HepG2 (cell line): ENCODE measurements around the gene MAN2A2. TPM values are rescaled to one million over a fixed set of nuclear protein-coding genes. Genes with fewer than 3 reads are reported as not detected.

Experiments
- ARHGAP35 ChIP-seq: sonication (generic); formaldehyde crosslinking; IDR thresholded peaks from 2 replicates; pipeline ENCODE4 v1.9.0; 2022; ENCODE audit warnings: mild to moderate bottlenecking, inconsistent platforms, moderate library complexity, missing genetic modification reagents, borderline replicate concordance
- CBX5 ChIP-seq: sonication (generic); formaldehyde crosslinking; IDR thresholded peaks from 2 replicates; pipeline ENCODE4 v1.4.0; 2020; ENCODE audit warnings: missing genetic modification reagents, borderline replicate concordance
- EHMT2 ChIP-seq: fragments of 200-600 bp; sonication (generic); IDR thresholded peaks from 2 replicates; pipeline ENCODE4 v1.7.0; 2017; ENCODE audit warnings: antibody characterized with exemption, low read depth, low read length, borderline replicate concordance
- FOSL1 ChIP-seq: sonication (generic); formaldehyde crosslinking; IDR thresholded peaks from 2 replicates; pipeline ENCODE4 v1.9.0; 2021; ENCODE audit warnings: missing genetic modification reagents, borderline replicate concordance
- FOXM1 ChIP-seq: sonication (generic); formaldehyde crosslinking; IDR thresholded peaks from 2 replicates; pipeline ENCODE4 v1.5.0; 2020; ENCODE audit warnings: missing genetic modification reagents
- KLF15 ChIP-seq: sonication (generic); formaldehyde crosslinking; IDR thresholded peaks from 2 replicates; pipeline ENCODE4 v1.8.1; 2023; ENCODE audit warnings: borderline replicate concordance, mild to moderate bottlenecking, inconsistent platforms, missing genetic modification reagents, mixed read lengths
- MXD4 ChIP-seq: IDR thresholded peaks from 2 replicates; pipeline ENCODE4 v1.6.1; 2016; ENCODE audit warnings: mild to moderate bottlenecking, missing biosample characterization, missing genetic modification reagents
- NRL ChIP-seq: sonication (generic); formaldehyde crosslinking; IDR thresholded peaks from 2 replicates; pipeline ENCODE4 v1.5.0; 2020; ENCODE audit warnings: missing genetic modification reagents, mild to moderate bottlenecking, moderate library complexity, borderline replicate concordance
- PHF8 ChIP-seq: sonication (generic); formaldehyde crosslinking; IDR thresholded peaks from 2 replicates; pipeline ENCODE4 v1.5.0; 2020; ENCODE audit warnings: missing genetic modification reagents
- PPARG ChIP-seq: conservative IDR thresholded peaks from 2 replicates; pipeline ENCODE4 v1.6.1; 2016; ENCODE audit warnings: missing biosample characterization, missing genetic modification reagents
- SOX13 ChIP-seq, 3 experiments: fragments of 450-650 bp in 1 of 3; sonication (generic) in 1 of 3; formaldehyde crosslinking in 1 of 3; IDR thresholded peaks in 2 of 3; conservative IDR thresholded peaks in 1 of 3; 2 replicates each; pipeline versions ENCODE4 v1.5.0 to v1.6.1; 2016 to 2020; ENCODE audit warnings: antibody characterized with exemption in 1 of 3, mild to moderate bottlenecking in 1 of 3, missing compliant biosample characterization in 1 of 3, missing genetic modification reagents in 1 of 3, moderate library complexity in 1 of 3
- ZNF629 ChIP-seq: sonication (generic); formaldehyde crosslinking; conservative IDR thresholded peaks from 2 replicates; pipeline ENCODE4 v1.5.0; 2020; ENCODE audit warnings: missing genetic modification reagents
- ZNF766 ChIP-seq: sonication (generic); formaldehyde crosslinking; IDR thresholded peaks from 2 replicates; pipeline ENCODE4 v1.5.0; 2020; ENCODE audit warnings: missing genetic modification reagents, borderline replicate concordance
- polyA plus RNA-seq, 8 experiments: library from polyadenylated mRNA; depleted of rRNA in 3 of 8; stranded (reverse) in 7 of 8; unstranded in 1 of 8; fragments of >200 nt; fragmentation: Illumina TruSeq in 4 of 8; extraction: Trizol in 4 of 8; gene quantifications; 2 replicates each; pipeline versions ENCODE4 v1.2.1 to v1.2.3, GENCODE V29; 2011 to 2016; ENCODE audit warnings: low read depth in 4 of 8, missing spikeins in 1 of 8, mixed read lengths in 1 of 8; ENCODE audit not compliant: insufficient read depth in 1 of 8
- total RNA-seq, 5 experiments: library from RNA; depleted of rRNA; stranded (reverse); fragments of >200 nt; fragmentation: Illumina TruSeq; extraction: Trizol; gene quantifications; 2 replicates each; pipeline ENCODE4 v1.2.3, GENCODE V29; 2016; ENCODE audit warnings: low read depth in 1 of 5
- TF ChIP-seq, protein P1 (sequence below): sonication (generic); formaldehyde crosslinking; IDR thresholded peaks from 2 replicates; pipeline ENCODE4 v1.4.0; 2020; ENCODE audit warnings: mild to moderate bottlenecking, low read depth, missing genetic modification reagents
- TF ChIP-seq, protein P2 (sequence below): sonication (generic); formaldehyde crosslinking; IDR thresholded peaks from 2 replicates; pipeline ENCODE4 v1.5.0; 2020; ENCODE audit warnings: mild to moderate bottlenecking, missing genetic modification reagents
- TF ChIP-seq, protein P3 (sequence below): IDR thresholded peaks from 2 replicates; pipeline ENCODE4 v1.6.1; 2016; ENCODE audit warnings: mild to moderate bottlenecking, missing biosample characterization, missing genetic modification reagents
- TF ChIP-seq, protein P4 (sequence below): sonication (generic); formaldehyde crosslinking; IDR thresholded peaks from 2 replicates; pipeline ENCODE4 v1.8.1; 2023; ENCODE audit warnings: mild to moderate bottlenecking, missing genetic modification reagents, borderline replicate concordance
- TF ChIP-seq, protein P5 (sequence below): IDR thresholded peaks from 2 replicates; pipeline ENCODE4 v1.6.1; 2018; ENCODE audit warnings: missing genetic modification reagents, mild to moderate bottlenecking, missing compliant biosample characterization

Gene MAN2A2
- total and polyA plus RNA-seq, 2 of the 13 experiments (the other 11 are each of a cell fraction or from before 2014, with no cell fraction given), result 17.5 to 51.5 TPM

DNA sequence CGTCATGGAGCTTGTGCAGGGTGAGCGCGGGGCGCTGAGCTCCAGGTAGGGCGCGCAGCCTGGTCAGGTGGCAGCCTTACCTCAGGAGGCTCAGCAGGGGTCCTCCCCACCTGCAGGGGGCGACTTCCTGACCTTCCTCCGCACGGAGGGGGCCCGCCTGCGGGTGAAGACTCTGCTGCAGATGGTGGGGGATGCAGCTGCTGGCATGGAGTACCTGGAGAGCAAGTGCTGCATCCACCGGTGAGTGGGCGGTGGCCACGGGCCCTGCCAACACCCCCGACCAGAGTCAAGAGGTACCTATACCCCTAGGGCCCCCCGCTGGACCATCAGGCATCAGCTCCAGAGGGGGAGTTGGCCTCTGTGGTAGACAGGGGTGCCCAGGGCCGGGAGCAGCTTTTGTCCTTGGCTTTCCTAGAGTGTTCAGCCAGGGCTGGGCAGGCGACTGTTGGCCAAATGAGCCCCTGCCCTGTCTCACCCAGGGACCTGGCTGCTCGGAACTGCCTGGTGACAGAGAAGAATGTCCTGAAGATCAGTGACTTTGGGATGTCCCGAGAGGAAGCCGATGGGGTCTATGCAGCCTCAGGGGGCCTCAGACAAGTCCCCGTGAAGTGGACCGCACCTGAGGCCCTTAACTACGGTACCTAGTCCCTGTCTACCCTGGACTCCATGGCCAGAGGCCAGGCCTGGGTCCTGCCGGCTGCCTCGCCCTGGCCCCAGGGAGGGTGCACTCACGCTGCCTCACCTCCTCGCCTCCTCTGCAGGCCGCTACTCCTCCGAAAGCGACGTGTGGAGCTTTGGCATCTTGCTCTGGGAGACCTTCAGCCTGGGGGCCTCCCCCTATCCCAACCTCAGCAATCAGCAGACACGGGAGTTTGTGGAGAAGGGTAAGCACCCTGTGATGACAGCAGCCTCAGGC is 9.7 kb upstream of the MAN2A2 start (continued):
- TF ChIP-seq ARHGAP35 (CRISPR knock-in tag) (no peak), PPARG (CRISPR knock-in tag) (no peak), FOXM1 (CRISPR knock-in tag) (no peak), ZNF766 (CRISPR knock-in tag) (no peak), PHF8 (CRISPR knock-in tag) (peak; percentile 78), CBX5 (no peak), MXD4 (CRISPR knock-in tag) (no peak; the same call in 1 of the 2 replicates), ZNF629 (CRISPR knock-in tag) (no peak), EHMT2 (no peak), SOX13 (IDR thresholded peaks at IDR 0.05) (no peak), SOX13 (CRISPR knock-in tag; conservative IDR thresholded peaks at IDR 0.05 in 1 of 2, IDR thresholded peaks at IDR 0.05 in 1 of 2) (no peak), KLF15 (no peak), NRL (CRISPR knock-in tag) (no peak), FOSL1 (CRISPR knock-in tag) (no peak)
- TF ChIP-seq, protein P1, sequence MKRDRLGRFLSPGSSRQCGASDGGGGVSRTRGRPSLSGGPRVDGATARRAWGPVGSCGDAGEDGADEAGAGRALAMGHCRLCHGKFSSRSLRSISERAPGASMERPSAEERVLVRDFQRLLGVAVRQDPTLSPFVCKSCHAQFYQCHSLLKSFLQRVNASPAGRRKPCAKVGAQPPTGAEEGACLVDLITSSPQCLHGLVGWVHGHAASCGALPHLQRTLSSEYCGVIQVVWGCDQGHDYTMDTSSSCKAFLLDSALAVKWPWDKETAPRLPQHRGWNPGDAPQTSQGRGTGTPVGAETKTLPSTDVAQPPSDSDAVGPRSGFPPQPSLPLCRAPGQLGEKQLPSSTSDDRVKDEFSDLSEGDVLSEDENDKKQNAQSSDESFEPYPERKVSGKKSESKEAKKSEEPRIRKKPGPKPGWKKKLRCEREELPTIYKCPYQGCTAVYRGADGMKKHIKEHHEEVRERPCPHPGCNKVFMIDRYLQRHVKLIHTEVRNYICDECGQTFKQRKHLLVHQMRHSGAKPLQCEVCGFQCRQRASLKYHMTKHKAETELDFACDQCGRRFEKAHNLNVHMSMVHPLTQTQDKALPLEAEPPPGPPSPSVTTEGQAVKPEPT (CRISPR knock-in tag), result no peak
- TF ChIP-seq, protein P2, sequence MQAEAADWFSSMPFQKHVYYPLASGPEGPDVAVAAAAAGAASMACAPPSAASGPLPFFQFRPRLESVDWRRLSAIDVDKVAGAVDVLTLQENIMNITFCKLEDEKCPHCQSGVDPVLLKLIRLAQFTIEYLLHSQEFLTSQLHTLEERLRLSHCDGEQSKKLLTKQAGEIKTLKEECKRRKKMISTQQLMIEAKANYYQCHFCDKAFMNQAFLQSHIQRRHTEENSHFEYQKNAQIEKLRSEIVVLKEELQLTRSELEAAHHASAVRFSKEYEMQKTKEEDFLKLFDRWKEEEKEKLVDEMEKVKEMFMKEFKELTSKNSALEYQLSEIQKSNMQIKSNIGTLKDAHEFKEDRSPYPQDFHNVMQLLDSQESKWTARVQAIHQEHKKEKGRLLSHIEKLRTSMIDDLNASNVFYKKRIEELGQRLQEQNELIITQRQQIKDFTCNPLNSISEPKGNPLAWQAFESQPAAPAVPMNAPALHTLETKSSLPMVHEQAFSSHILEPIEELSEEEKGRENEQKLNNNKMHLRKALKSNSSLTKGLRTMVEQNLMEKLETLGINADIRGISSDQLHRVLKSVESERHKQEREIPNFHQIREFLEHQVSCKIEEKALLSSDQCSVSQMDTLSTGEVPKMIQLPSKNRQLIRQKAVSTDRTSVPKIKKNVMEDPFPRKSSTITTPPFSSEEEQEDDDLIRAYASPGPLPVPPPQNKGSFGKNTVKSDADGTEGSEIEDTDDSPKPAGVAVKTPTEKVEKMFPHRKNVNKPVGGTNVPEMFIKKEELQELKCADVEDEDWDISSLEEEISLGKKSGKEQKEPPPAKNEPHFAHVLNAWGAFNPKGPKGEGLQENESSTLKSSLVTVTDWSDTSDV (CRISPR knock-in tag), result no peak
- TF ChIP-seq, protein P3, sequence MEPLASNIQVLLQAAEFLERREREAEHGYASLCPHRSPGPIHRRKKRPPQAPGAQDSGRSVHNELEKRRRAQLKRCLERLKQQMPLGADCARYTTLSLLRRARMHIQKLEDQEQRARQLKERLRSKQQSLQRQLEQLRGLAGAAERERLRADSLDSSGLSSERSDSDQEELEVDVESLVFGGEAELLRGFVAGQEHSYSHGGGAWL (CRISPR knock-in tag), result no peak
- TF ChIP-seq, protein P4, sequence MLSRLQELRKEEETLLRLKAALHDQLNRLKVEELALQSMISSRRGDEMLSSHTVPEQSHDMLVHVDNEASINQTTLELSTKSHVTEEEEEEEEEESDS (CRISPR knock-in tag), result no peak
- TF ChIP-seq, protein P5, sequence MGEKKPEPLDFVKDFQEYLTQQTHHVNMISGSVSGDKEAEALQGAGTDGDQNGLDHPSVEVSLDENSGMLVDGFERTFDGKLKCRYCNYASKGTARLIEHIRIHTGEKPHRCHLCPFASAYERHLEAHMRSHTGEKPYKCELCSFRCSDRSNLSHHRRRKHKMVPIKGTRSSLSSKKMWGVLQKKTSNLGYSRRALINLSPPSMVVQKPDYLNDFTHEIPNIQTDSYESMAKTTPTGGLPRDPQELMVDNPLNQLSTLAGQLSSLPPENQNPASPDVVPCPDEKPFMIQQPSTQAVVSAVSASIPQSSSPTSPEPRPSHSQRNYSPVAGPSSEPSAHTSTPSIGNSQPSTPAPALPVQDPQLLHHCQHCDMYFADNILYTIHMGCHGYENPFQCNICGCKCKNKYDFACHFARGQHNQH, result peak; percentile 41; the same call in 1 of the 2 replicates
